ENCODE data around the gene GNPTAB.
"Not testable (repeated sequence)": the region's sequence is repeated elsewhere in the genome, so short reads cannot be mapped to it uniquely, and the experiment has no call there.

GNPTAB gene

GRCh38 chr12:101767537-101767936, 63.2 kb downstream of the GNPTAB start:
- DNase-seq, result no peak

- no peak for DNase-seq
These were observed 66.5 kb downstream of the GNPTAB start for GRCh38 chr12:101764051-101764792.

GRCh38 chr12:101763246-101763931, 67.4 kb downstream of the GNPTAB start:
- no peak for DNase-seq

GRCh38 chr12:101761781-101762180, 69.0 kb downstream of the GNPTAB start:
- no peak for DNase-seq

- DNase-seq, result no peak
These were observed 69.4 kb downstream of the GNPTAB start for GRCh38 chr12:101761350-101761749.

GRCh38 chr12:101759396-101760047, 71.2 kb downstream of the GNPTAB start:
- peak in 1 of 2 experiments; percentile 34 for DNase-seq

GRCh38 chr12:101750152-101750551, 80.6 kb downstream of the GNPTAB start:
- no peak for DNase-seq

- no peak for DNase-seq
These were observed 81.1 kb downstream of the GNPTAB start for GRCh38 chr12:101749657-101750056.

- DNase-seq, result no peak
These were observed 81.9 kb downstream of the GNPTAB start for GRCh38 chr12:101748907-101749306.

- DNase-seq, result no peak
These were observed 83.1 kb downstream of the GNPTAB start for GRCh38 chr12:101747697-101748096.

GRCh38 chr12:101746661-101747060, 84.1 kb downstream of the GNPTAB start:
- no peak for DNase-seq

- no peak for DNase-seq
These were observed 84.6 kb downstream of the GNPTAB start for GRCh38 chr12:101746196-101746595.

- no peak for DNase-seq
These were observed 85.3 kb downstream of the GNPTAB start for GRCh38 chr12:101745481-101745880.

- DNase-seq, result no peak
These were observed 86.9 kb downstream of the GNPTAB start for GRCh38 chr12:101743724-101744472.

GRCh38 chr12:101743242-101743641, 87.5 kb downstream of the GNPTAB start:
- no peak for DNase-seq

GRCh38 chr12:101740980-101741379, 89.8 kb downstream of the GNPTAB start:
- DNase-seq, result no peak

GRCh38 chr12:101740566-101740965, 90.2 kb downstream of the GNPTAB start:
- DNase-seq, result no peak

GRCh38 chr12:101738920-101739665, 91.7 kb downstream of the GNPTAB start, which contains the start of gene SYCP3:
TSS of gene SYCP3 (minus strand) at chr12:101739462. CDS start at chr12:101737935, 1,527 bp downstream.
- no peak for DNase-seq

- no peak for DNase-seq
These were observed 93.3 kb downstream of the GNPTAB start for GRCh38 chr12:101737476-101737875.

- not testable (repeated sequence) for DNase-seq
These were observed 96.3 kb downstream of the GNPTAB start for GRCh38 chr12:101734482-101734881.

GRCh38 chr12:101733166-101733565, 97.6 kb downstream of the GNPTAB start:
- DNase-seq, result no peak

GRCh38 chr12:101732318-101732717, 98.4 kb downstream of the GNPTAB start:
- no peak for DNase-seq
